B cell (primary cell): Measurements from ENCODE around the gene CAPN15.

Experiments used
- EZH2 ChIP-seq: IDR thresholded peaks from 2 replicates; pipeline ENCODE4 v1.6.1; 2012; ENCODE audit warnings: borderline replicate concordance, low read depth, mild to moderate bottlenecking, moderate library complexity, low read length; ENCODE audit not compliant: insufficient read depth, poor library complexity, severe bottlenecking
- TF ChIP-seq, protein P1 (sequence below): fragments of 200-600 bp; IDR thresholded peaks from one replicate; pipeline ENCODE4 v1.8.0; 2022; ENCODE audit warnings: antibody characterized with exemption, mild to moderate bottlenecking

DNA sequence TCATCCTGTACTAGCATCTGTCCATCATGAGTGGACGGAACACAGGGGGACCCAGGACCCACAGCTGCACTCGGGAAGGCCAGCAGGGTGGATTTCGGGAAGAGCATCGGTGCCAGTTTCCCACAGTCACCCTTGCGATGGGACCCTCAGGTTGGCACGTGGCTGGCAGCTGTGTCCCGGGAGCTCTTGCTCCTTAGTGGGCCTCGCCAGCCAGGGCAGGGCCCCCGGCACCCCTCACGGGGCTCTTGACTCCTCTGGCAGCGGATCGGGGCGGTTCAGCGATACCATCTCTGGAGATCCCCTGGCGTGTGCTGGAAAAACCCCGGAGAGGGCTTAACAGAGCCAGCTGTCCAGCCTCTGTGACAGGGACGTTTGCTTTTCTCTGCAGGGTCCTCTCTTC is 9.2 kb downstream of the CAPN15 start:
- TF ChIP-seq, protein P1, sequence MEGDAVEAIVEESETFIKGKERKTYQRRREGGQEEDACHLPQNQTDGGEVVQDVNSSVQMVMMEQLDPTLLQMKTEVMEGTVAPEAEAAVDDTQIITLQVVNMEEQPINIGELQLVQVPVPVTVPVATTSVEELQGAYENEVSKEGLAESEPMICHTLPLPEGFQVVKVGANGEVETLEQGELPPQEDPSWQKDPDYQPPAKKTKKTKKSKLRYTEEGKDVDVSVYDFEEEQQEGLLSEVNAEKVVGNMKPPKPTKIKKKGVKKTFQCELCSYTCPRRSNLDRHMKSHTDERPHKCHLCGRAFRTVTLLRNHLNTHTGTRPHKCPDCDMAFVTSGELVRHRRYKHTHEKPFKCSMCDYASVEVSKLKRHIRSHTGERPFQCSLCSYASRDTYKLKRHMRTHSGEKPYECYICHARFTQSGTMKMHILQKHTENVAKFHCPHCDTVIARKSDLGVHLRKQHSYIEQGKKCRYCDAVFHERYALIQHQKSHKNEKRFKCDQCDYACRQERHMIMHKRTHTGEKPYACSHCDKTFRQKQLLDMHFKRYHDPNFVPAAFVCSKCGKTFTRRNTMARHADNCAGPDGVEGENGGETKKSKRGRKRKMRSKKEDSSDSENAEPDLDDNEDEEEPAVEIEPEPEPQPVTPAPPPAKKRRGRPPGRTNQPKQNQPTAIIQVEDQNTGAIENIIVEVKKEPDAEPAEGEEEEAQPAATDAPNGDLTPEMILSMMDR: no peak
- TF ChIP-seq EZH2: no peak
